Body of pancreas (tissue), 4 donors: ENCODE measurements around the gene ABCC10. TPM values are rescaled to one million over a fixed set of nuclear protein-coding genes. Genes with fewer than 3 reads are reported as not detected.

Source experiments
- ATAC-seq: fragments of 150-250 bp; one replicate; pipeline ENCODE4 v1.9.1; 2016
- DNase-seq, 4 donors: peaks; one replicate each; pipeline ENCODE4 v3.0.0-alpha.2; 2019
- H3K27ac ChIP-seq, 4 donors: fragments of 200-600 bp; sonication (generic); 1 replicate in 3 of 4; 2 replicates in 1 of 4; pipeline versions ENCODE4 v1.5.1 to v1.6.1; 2016 to 2019; ENCODE audit warnings: mild to moderate bottlenecking in 1 of 4, mixed read lengths in 1 of 4, moderate library complexity in 1 of 4
- H3K27me3 ChIP-seq, 2 donors: fragments of 200-600 bp; sonication (generic); one replicate each; pipeline ENCODE4 v1.6.0; 2016; ENCODE audit warnings: mild to moderate bottlenecking in 1 of 2
- H3K36me3 ChIP-seq, 2 donors: fragments of 200-600 bp; sonication (generic); replicated peaks in 1 of 2; 2 replicates each; pipeline ENCODE4 v1.5.1; 2016; ENCODE audit warnings: low read depth in 2 of 2; ENCODE audit not compliant: insufficient read depth in 1 of 2
- H3K4me1 ChIP-seq: fragments of 200-600 bp; sonication (generic); one replicate; pipeline ENCODE4 v1.6.0; 2016
- H3K4me3 ChIP-seq, 2 donors: fragments of 200-600 bp; sonication (generic); 1 replicate in 1 of 2; 2 replicates in 1 of 2; pipeline ENCODE4 v1.5.1; 2016 to 2019
- H3K9me3 ChIP-seq, 3 donors: fragments of 200-600 bp; sonication (generic); 1 replicate in 2 of 3; 2 replicates in 1 of 3; pipeline ENCODE4 v1.5.1; 2016
- CTCF ChIP-seq, 7 experiments: fragments of 450-650 bp in 4 of 7; fragments of 200-600 bp in 3 of 7; sonication (generic) in 3 of 7; IDR thresholded peaks; one replicate each; pipeline ENCODE4 v1.5.1; 2016 to 2019; ENCODE audit warnings: antibody characterized with exemption in 7 of 7
- POLR2A ChIP-seq, 3 donors: fragments of 450-650 bp; IDR thresholded peaks; one replicate each; pipeline ENCODE4 v1.6.1; 2016; ENCODE audit warnings: antibody characterized with exemption in 3 of 3, mild to moderate bottlenecking in 2 of 3
- WGBS, 2 donors: methylation state at CpG; one replicate each; pipeline ENCODE4 v1.1.5; 2017; 5-methylcytosine and 5-hydroxymethylcytosine counted together
- intact Hi-C: fragments of 100-400 bp; cut with DNase I; formaldehyde crosslinking; loops from one replicate; pipeline ENCODE4 v1.15.1; 2023
- total RNA-seq, 2 donors: library from RNA; depleted of rRNA; stranded (reverse); fragments of >200 nt; gene quantifications; one replicate each; pipeline ENCODE4 v1.1.0, GENCODE V29; 2016

The ABCC10 gene
- total RNA-seq, 2 donors from 2014 or later: 17.1 to 44.5 TPM

- ATAC-seq: no peak
- no peak overlapping the region for H3K27ac ChIP-seq
- peak in 3 of 4 donors; percentile 22 to 38 (median 25) for DNase-seq
- no peaks in the 10 kb centered on the region for H3K9me3 ChIP-seq
- no peak overlapping the region for H3K4me3 ChIP-seq
- TF ChIP-seq POLR2A (IDR thresholded peaks at IDR 0.05) (no peak), CTCF (IDR thresholded peaks at IDR 0.05) (no peak)
- H3K4me1 ChIP-seq: no peaks in the 10 kb centered on the region
- intact Hi-C loops: no loop called here
- 22 to 32% methylated on average over 1 of the region's 1 CpG for WGBS, 2 donors
- H3K36me3 ChIP-seq: no peaks in the 10 kb centered on the region
- H3K27me3 ChIP-seq: no peaks in the 10 kb centered on the region
Measured at GRCh38 chr6:43471399-43471798, 44.1 kb downstream of the ABCC10 start.

GRCh38 chr6:43472515-43472914 is 45.2 kb downstream of the ABCC10 start:
- 92 to 95% methylated on average over 4 of the region's 4 CpGs for WGBS, 2 donors
- intact Hi-C loops: no loop called here

GRCh38 chr6:43475516-43475915 is 48.2 kb downstream of the ABCC10 start:
- no peak for ATAC-seq

More at GRCh38 chr6:43472515-43472914, 45.2 kb downstream of the ABCC10 start:
- no peak overlapping the region for H3K27ac ChIP-seq
- no peaks in the 10 kb centered on the region for H3K9me3 ChIP-seq
- no peaks in the 10 kb centered on the region for H3K27me3 ChIP-seq
- no peak overlapping the region for H3K4me3 ChIP-seq
- no peak for ATAC-seq
- TF ChIP-seq CTCF (IDR thresholded peaks at IDR 0.05): no peak
- no peak for TF ChIP-seq POLR2A (IDR thresholded peaks at IDR 0.05)
- DNase-seq: no peak
- peaks cover 4% of the 10 kb centered on the region for H3K4me1 ChIP-seq
- no peaks in the 10 kb centered on the region for H3K36me3 ChIP-seq

GRCh38 chr6:43476746-43477145 is 49.4 kb downstream of the ABCC10 start:
- Histone ChIP-seq H3K9me3 (no peaks in the 10 kb centered on the region), H3K27me3 (no peaks in the 10 kb centered on the region), H3K36me3 (no peaks in the 10 kb centered on the region), H3K4me3 (no peak overlapping the region), H3K4me1 (peaks cover 41% of the 10 kb centered on the region), H3K27ac (peak overlapping the region in 3 of 4 donors; percentile 75 to 83 (median 76))
- TF ChIP-seq POLR2A (IDR thresholded peaks at IDR 0.05) (no peak), CTCF (IDR thresholded peaks at IDR 0.05) (no peak)
- ATAC-seq: no peak
- DNase-seq: no peak
- WGBS, 2 donors: 24 to 33% methylated on average over 2 of the region's 2 CpGs
- intact Hi-C loops: no loop called here

More at GRCh38 chr6:43475516-43475915, 48.2 kb downstream of the ABCC10 start:
- H3K27me3 ChIP-seq: no peaks in the 10 kb centered on the region
- no peak overlapping the region for H3K4me3 ChIP-seq
- no peak for DNase-seq
- H3K27ac ChIP-seq: no peak overlapping the region
- no peaks in the 10 kb centered on the region for H3K9me3 ChIP-seq
- H3K4me1 ChIP-seq: peaks cover 31% of the 10 kb centered on the region
- intact Hi-C loops: no loop called here
- 67 to 79% methylated on average over 5 to 6 of the region's 6 CpGs for WGBS, 2 donors
- TF ChIP-seq CTCF (IDR thresholded peaks at IDR 0.05) (no peak), POLR2A (IDR thresholded peaks at IDR 0.05) (no peak)
- H3K36me3 ChIP-seq: no peaks in the 10 kb centered on the region
